HG03045 (cell line): Measurements from ENCODE around the gene ZFPM1.
"Not testable (repeated sequence)": the region's sequence is repeated elsewhere in the genome, so short reads cannot be mapped to it uniquely, and the experiment has no call there.

Experiments
- ATAC-seq: cut with Tn5 transposase; IDR thresholded peaks from one replicate; pipeline ENCODE4 v1.9.1; 2021; ENCODE audit warnings: mild to moderate bottlenecking, moderate library complexity; ENCODE audit not compliant: unreplicated experiment

Gene ZFPM1

DNA sequence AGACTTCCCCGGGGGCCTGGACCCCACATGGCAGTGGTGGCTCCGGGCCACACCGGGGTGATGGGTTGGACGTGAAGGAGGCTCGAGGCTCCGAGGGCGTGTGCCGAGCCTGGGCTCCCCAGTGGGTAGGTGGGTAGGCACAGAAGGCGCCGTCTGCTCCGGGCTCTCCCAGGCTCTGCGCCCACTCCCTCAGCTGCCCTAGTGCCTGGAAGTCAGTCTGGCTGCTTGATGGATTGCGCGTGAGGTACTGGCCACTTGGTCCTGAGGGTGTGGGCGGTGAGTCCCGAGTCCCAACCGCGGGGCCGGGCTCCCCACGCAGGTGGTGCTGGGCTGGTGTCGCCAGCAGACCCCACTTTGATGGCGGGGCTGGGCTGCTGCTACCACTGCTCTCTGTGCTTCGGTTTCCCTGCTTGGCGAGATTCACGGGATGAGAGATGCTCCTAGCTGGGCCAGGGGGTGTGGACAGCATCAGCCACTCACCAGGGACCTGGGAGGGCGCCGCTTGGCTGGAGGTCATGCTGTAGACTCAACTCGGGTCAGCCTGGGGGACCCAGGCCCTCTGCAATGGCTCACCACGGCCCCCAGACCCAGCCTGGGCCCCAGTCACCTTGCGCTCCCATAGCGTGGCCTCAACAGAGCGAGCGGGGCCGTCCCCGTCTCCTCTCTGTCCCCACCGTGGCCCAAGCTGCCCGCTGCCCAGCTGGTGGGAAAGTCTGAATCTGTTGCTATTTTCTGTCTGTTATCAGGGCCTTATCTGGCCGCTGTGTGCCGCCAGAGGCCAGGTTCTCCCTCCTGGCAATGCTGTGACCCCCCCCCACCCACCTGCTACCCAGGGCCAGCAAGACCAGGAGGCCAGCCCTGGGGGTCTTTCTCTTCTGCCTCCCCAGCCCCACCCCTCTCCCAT is 26.1 kb downstream of the ZFPM1 start:
- ATAC-seq, result no peak

DNA sequence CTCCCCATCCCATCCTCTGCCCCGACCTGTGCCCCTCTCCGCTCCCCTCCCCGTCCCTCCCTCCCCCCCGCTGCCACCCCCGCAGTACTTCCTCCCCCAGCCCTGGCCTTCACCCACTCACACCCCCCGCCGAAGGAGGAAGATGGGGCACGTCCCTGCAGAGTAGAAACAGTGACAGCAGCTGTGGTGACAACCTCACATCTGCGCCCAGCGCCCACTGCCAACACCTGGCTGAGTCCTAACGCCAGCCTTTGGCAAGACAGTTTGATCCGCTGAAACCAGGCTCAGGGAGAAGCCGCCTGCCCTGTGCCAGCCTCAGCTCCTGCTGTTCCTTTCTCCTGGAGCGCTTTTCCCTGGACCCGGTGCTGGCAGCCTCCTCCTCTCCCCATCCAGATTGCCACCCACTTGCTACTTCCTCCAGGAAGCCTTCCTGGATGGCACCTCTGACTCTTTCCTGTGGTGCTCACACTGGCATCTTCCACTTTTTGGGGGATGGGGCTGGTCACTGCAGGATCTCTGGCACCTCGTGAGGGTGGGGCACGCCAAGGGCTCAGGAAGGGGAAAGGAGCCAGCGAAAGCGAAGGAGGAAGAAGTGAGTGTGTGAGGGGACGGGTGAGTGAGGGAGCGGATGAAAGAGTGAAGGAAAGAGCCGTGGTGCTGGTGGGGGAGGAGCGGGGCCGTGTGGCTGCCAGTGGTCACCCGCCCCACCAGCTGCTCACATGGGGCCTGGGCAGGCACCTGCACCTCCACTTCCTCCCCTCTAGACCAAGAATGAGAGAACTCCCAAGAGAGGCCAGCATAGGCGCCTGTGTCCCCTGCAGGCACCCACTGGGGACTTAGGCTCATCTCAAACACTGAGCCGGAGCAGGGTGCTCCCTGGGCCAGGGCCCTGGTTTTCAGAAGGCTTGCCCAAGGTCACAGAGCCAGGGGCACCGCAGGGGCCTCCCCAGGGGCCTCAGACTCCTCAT is 27.0 kb downstream of the ZFPM1 start:
- no peak for ATAC-seq

DNA sequence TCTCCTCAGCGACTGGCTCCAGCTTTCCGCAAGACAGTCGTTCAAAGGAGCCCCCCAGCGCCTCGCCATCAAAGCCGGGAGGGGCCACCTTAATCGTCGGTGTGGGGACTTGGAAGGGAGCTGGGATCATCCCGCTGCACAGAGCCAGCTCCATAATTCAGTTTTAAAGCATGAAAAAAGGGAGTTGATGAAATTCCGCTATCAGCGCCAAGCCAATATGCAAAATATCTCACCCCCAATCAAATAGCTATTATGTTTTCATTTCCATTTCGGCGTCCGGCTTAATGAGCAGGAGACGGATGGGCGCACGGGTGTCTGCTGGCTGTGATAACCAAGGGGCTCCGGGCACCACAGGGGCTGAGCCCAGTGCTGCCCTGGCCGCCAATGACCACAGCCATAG is 27.7 kb downstream of the ZFPM1 start:
- ATAC-seq, result no peak

DNA sequence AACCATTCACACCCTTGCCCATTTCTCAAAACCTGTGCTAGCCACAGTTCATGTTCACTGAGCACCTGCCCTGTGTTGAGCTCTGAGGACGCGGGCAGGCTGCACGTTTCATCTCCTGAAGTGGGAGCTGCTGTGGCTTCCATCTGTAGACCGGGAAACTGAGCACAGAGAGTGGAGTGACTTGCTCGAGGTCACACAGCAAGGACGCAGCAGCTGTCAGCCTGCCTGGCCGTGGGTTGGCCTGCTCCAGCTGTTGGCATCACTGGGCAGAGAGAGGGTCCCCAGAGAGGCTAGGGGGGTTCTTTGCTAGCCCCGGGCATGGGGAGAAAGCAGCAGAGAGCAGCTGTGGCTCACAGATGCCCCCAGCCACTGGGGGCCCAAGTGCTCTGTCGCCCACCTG is 28.8 kb downstream of the ZFPM1 start:
- ATAC-seq, result no peak

DNA sequence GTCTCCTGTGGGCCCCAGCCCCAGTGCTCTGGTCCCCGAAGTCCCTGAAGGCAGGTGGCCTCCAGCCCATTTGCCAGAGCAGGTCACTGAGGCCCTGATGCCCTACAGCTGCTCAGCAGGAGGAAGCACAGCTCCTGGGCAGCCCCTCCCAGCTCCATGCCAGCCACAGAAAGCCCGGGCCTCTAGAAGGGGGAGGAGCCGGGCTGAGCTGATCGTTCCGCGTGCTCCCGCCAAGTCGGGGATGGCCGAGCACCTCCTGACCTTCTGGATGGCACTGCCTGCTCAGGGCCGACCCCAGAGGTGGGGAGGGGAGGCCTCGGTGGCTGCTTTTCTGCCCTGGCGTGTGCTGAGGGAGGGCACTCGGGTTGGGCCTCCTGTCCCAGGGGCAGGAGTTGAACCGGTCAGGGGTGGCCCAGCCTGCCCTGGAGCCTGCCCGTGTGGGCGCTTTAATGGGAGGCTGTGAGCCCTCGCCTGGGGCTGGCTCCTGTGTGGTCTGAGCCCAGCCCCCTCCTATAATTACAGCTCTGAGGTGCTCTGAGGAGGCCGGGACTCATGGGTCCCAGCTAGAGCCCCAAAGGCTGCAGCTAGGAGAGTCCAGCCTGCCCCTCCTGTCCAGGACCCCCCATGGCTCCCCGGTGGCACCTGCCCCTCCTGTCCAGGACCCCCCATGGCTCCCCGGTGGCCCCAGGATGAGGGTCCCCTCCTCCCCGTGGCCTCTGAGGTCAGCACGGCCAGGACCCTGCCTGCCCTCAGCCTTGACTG is 29.7 kb downstream of the ZFPM1 start:
- no peak for ATAC-seq

DNA sequence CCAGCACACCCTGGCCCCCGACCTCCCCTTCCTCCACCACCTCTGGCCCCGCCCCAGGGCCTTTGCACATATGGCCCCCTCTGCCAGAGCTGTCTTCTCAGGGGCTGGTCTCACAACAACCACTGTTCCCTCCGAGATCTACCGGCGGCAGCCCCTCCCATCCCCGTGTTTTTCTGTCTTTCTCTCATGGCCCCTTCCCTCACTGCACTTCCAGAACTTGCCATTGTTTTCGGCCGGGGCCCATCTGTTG is 30.2 kb downstream of the ZFPM1 start:
- ATAC-seq, result no peak

DNA sequence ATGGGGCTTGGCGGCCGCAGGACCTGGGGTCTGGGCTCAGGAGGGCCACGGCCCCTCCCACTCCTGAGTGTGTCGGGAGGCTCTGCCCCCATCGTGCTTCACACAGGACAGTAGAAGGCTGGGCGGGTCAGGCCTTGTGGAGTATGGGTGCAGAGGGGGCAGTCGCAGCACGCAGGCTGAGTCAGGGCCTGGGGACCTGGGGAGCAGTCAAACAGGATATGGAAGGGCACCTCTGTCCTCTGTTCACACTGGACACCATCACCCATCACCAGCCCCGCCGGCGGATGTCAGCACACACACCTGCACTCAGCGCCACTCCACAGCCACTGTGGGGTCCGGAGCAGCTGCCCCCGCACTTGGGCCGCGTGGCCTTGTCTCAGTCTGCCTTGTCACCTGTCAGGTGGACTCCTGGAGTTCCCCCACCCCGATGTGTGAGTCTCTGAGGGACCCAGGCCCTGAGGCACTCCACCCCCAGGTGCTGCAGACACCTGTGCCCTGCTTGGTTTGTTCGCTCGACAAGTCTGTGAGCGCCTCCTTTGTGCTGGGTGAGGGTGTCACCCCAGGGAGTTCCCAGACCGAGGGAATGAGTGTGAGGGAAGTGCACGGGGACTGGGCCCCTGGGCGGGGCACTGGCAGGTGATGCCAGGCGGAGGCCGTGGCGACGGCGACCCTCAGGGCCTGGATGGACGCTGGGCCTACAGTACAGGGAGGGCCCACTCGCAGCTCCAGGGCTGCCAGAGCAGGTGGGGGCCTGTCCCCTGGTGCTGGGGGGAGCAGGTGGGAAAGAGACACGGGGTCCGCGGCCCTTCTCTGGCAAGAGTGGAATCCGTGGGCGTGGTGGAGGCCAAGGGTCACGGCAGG is 31.7 kb downstream of the ZFPM1 start:
- no peak for ATAC-seq

DNA sequence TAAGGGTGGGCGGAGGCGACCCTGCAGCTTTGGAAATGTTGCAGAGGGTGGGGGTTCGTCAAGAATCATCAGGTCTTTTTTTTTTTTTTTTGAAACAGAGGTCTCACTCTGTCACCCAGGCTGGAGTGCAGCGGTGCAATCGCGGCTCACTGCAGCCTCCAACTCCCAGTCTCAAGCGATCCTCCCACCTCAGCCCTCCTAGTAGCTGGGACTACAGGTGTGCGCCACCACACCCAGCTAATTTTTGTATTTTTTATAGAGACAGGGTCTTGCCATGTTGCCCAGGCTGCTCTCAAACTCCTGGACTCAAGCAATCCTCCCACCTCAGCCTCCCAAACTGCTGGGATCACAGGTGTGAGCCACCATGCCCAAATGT is 32.3 kb downstream of the ZFPM1 start:
- ATAC-seq, result not testable (repeated sequence)

DNA sequence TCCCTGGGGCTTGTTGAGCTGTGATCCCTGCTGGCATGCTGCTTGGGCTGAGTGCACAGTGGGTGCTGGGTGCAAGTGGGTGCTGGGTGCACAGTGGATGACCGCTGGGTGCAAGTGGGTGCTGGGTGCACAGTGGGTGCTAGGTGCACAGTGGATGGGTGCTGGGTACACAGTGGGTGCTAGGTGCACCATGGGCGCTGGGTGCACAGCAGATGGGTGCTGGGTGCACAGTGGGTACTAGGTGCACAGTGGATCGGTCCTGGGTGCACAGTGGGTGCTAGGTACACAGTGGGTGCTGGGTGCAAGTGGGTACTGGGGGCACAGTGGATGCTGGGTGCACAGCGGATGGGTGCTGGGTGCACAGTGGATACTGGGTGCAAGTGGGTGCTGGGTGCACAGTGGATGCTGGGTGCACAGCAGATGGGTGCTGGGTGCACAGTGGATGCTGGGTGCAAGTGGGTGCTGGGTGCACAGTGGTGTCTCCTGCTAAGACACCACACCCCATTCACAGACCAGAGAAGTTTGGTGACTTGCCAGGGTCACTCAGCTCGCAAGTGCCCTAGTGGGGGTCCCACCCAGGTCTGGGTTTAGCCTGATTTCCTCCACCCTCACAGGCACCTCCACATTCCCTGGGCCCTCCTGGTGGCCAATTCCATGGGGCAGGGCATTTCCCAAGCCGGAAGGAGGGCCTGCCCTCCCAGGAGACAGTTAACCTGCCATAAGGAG is 33.5 kb downstream of the ZFPM1 start:
- ATAC-seq, result no peak

DNA sequence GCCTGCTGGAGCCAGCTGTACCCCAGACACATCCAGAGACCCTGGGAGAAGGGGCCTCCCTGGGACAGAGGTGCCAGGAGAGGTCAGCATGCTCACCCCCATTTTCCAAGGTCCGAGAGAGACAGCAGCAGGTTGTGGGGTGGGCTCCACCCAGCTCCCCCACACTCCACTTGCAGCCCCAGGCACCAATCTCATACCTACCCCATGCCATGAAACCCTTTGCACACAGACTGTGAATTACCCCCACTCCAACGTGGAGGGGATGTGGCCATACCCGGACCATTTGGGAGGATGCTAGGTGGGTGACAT is 34.0 kb downstream of the ZFPM1 start:
- ATAC-seq, result no peak

DNA sequence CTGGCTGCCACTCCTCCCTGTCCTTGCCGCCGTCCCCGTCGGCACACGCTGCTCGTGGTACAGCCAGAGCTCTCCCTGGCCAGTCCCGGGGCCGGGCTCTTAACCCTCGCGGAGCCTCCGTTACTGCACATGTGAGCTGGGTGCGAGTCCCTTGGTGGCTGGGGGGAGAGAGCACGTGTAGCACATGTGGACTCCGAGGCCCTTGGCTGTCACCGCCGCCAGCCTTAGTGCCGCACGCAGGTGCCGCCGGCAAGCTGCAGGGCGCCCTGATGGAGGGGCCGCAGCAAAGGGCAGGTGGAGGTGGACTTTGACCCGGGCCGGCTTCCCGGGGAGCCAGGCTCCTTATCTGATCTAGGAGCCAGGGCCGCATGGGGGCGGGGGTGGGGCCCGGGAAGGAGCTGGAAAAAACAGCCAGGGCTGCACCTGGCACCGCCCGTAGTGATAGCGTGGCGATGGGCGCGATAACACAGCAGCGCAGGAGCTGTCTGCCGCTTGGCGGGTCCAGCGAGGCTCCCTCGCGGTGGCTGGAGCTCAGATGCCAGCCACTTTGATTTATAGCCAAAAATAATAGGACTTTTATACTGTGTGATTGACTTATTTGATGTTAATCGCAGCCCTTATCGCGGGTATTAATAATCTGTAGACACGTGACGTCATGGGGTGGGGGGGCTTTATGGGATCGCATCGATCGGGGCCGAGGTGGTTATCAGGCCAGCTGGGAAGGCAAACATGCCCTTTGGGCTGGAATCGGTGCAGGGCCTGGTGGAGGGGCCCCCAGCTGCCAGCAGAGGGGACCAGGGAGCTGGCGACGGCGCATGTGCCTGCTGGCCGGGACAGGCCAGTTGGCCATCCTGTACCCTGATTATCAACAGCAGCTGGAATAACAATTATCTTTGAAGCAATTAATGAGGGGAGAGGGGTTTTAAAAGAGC is 35.1 kb downstream of the ZFPM1 start:
- no peak for ATAC-seq

DNA sequence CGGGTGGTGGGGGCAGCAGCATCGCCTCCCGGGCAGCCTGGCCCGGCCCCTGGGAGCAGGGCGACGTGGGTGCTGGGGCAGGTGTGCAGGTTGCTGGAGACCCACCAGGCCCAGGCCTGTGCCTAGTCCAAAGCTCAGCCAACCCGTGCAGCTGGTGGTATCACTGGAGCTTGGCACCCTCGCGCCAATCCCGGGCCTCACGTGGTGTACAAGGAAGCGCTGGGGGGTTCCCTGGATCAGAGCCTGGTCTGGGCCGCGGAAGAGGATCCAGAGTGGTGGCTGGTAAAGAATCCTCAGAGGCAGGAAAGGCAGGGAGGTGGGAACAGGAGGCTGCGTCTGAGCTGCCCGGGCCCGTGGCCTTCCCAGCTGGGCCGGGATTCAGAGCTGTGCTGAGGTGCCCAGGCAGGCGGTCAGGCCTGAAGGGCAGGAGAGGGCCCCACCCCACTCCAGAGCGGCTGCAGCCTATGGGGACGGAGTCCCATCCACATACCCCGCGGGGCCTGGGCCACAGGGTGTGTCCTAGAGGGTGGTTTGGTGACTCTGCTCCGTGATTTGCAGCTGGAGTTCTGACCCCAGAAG is 36.2 kb downstream of the ZFPM1 start:
- ATAC-seq, result no peak

DNA sequence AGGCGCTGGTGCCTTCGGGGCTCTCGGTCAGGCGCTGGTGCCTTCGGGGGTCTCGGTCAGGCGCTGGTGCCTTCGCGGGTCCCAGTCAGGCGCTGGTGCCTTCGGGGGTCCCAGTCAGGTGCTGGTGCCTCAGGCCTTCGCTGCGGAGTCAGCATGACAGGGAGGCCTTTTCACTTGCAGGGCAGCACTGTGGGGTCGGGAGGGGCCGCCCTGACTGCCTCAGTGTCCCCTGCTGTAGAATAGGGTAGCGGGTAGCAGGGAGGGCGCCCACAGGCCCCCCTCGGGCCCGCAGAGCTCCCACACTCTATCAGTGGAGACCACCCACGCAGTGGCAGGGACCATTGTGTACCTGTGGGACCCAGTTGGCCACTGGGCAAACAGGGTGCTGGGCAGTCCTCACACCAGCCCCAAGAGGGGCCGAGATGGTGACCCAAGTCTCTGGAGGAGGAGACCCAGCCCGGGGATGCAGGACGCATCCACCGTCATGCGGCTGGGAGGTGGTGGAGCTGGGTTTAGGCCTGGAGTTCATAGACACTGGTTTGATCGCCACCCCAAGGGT is 38.0 kb downstream of the ZFPM1 start:
- no peak for ATAC-seq

DNA sequence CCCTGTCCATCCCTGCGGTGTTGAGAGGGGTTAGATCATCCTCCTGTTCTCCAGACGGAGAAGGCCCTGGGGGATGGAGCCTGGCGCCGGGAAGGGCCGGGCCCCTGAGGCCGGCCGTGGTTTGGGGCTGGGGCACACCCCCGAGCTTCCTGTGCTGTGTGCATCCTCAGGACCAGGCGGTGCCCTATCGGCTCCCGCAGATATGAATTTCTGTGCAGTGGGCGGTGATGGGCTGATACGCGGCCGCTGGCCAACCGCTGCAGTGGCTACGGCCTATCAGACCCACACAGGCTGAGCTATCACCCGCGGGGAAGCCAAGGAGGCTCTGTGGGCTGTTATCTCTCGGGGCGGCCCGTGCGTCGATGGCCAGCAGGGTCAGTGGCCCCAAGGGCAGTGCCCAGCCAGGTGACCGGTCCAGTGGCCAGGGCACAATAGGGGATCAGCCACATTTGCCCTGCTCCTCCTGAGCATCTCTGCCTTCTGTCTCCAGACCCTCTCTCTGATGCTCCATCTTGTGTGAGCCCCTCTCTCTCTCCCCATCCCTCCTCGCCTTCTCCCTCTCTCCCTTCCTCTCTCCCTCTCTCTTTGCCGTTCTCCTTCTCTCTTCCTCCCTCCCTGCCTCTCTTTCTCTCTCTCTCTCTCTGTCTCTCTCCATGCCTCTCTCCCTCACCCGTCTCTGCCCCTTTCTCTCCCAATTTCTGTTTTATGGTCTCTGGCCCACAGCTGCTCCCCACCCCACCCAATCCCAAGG is 38.7 kb downstream of the ZFPM1 start:
- no peak for ATAC-seq

DNA sequence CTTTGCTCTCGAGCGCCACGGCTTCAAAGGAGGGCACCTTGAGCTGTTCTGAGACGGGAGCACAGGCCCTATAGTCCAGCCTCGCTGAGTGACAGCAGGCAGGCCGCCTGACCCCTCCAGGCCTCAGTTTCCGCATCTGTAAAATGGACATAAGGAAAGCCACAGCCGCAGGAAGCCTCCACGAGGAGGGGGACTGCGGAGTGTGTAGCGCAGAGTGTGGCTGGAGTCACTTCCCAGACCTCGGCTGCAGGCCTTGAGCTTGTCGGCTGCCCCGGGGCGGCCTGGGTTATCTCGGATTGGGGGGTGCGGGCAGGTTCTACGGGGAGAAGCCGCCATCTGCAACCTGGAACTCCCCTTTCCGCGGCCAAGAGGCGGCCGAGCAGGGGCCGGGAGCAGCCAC is 40.8 kb downstream of the ZFPM1 start:
- ATAC-seq, result no peak

DNA sequence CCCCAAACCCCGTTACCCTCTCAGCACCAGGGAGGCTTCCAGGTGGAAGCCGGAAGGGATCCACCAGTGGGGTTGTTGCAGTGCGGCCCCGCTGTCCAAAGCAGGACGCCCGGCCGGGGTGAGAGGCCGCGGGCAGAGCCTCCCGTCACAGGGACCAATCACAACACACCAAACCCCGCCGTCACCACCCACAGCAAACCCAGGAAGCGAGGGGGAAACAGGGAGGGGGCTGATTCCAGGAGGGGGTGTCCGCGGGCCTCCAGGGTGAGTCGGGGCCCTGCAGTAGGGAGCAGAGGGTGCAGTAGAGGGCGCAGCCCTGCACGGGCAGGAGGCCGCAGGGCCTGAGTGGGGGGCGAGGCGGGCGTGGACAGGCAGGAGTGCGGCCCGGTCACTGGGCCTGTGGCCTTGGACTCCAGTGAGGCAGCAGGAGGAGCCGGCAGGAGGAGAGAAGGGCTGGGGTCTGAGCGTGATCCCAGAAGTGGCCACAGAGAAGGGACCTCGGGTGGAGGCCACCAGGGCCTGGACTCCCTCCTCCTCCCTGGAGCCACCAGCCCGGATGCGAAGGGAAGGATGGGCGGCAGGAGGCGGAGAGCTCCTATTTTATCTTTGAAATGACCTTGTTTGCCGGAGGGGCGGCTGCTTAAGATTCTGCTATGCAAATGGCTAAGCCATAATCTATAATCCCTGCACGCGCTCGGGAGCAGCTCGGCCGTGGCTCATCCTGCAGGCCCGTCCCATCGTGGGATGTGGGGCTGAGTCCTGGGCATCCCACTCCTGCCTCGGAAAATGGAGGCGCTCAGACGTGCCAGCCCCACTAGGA is 41.5 kb downstream of the ZFPM1 start:
- no peak for ATAC-seq
